Measurements from ENCODE around the gene PRR16.

PRR16 gene

DNA sequence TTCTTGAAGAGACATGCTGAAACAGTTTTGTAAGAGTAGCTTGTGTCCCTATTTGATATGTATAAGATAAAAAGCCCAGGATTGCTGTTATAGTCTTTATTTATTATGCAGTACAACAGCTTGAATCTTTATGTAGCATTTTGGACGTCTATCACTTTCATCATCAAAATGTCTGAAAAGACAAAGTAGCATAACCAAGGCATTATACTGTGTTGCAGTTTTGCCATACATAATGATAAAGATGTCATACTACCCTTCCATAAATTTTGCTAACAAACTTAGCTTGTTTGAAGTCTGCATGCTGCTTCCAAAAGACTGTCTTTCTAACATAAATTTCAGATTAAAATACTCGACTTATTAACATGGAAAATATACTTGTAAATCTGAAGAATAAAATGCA is 127.8 kb downstream of the PRR16 start:
- no peak for DNase-seq

DNA sequence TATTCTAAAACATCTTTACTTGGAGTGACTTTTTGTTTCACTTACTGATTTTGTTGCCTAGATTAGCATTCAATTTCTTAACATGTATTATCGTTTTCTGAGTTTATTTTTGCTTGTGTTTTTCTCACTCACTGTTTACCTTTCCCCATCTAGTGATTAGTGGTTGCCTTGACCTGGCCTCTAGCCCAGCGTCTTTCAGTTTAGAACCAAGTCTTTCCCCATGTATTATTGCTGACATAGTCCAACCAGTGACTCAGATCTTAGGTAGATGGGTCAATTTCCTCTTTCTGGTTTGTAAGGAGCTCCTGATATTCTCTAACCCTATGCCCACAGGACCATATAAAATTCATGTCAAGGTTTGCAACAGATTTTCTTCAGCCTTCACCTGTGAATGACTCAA is 135.5 kb downstream of the PRR16 start:
- DNase-seq, result peak; percentile 46

DNA sequence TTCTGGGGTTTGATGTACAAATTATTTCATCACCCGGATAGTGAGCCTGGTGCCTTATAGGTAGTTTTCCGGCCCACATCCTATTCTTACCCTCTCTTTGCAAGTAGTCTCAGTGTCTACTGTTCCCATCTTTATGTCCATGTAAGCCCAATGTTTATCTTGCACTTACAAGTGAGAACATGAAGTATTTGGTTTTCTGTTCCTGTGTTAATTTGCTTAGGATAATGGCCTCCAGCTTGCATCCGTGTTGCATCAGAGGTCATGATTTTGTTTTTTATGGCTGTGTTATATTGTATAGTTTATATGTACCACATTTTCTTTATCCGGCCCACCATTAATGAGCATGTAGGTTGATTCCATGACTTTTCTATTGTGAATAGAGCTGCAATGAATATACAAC is 136.5 kb downstream of the PRR16 start:
- DNase-seq, result no peak

DNA sequence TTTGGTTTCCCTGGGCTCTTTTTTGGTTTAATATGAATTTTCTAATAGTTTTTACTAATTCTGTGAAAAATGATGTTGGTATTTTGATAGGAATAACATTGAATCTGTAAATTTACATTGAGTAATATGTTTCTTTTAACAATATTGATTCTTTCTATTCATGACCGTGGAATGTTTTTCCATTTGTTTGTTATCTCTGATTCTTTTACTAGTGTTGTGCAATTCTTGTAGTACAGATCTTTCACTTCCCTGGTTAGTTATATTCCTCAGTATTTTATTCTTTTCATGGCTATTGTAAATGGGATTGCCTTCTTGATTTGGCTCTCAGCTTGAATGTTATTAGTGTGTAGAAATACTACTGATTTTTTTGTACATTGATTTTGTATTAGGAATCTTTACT is 137.9 kb downstream of the PRR16 start:
- no peak for DNase-seq

DNA sequence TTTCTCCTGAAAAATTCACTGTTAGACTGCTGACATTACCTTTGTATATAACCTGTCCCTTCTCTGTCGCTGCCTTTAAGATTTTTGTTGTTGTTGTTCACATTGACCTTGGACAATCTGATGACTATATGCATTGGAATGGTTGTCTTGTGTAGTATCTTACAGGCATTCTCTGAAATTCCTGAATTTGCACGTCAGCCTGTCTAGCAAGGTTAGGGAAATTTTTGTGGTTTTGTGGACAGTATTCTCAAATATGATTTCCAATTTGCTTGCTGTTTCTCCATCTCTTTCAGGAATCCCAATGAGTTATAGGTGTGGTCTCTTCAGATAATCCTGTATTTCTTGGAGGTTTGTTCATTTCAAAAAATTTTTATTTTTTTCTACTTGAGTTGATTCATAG is 140.8 kb downstream of the PRR16 start:
- DNase-seq, result peak; percentile 98

DNA sequence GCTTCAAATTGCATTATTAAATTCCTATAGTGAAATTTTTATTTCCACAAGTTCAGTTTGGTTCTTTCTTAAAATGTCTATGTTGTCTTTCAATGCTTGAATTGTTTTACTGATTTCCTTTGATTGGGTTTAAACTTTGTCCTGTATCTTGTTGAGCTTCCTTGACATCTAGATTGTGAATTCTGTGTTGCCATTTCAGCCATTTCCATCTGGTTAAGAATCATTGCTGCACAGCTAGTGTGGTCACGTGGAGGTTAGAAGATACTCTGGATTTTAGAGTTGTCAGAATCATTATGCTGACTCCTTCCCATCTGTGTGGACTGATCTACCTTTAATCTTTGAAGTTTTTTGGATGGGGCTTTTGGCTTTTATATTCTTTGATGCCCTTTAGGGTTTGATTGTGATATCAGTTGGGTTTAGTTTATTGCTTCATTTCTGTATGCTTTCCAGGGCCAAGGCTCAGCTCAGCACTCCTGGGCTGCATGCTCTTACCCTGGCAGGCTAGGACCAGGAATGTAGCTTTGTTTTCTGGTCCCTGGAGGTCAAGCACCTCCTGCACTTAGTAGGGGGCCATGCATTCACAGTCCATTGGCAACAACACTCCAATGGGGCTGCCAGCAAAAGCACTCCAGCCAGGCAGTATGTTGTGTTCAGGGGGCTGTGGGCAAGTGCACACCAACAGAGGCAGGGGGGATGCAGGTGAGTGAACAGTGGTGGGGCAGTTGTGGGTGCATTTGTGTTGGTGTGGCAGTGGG is 141.4 kb downstream of the PRR16 start:
- DNase-seq, result peak; percentile 50

DNA sequence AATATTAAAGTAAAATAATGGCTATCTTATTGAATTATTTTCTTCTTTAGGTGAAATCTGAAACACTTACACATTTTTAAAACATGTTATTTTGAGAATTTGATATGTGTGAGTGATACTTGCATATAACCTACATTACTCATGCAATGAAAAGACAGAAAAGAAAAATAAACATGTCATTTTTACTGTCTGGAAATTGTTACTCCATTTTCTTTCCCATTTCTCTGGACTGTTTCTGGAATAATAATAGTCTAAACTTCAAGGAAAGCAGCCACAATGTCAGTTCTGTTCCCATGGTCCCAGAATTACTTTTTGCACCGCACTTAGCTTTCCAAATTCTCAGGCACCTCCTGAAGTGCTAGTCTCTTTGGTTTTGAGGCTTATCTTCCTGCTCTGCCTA is 145.5 kb downstream of the PRR16 start:
- DNase-seq, result peak; percentile 61

DNA sequence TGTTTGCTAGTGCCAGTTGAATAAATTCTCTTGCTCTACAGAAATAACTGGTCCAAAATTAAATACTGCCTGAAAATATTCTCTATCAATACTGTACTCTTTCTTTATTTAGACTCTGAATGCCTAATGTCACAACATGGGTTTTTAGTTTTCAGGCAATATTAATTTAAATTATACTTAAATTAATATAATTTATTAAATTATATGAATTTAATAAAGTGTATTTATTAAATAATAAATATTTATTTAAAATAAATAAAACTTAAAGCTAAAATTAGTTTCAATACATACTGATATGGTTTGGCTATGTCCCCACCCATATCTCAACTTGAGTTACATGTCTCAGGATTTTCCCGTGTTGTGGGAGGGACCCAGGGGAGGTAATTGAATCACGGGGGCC is 146.0 kb downstream of the PRR16 start:
- DNase-seq, result no peak

DNA sequence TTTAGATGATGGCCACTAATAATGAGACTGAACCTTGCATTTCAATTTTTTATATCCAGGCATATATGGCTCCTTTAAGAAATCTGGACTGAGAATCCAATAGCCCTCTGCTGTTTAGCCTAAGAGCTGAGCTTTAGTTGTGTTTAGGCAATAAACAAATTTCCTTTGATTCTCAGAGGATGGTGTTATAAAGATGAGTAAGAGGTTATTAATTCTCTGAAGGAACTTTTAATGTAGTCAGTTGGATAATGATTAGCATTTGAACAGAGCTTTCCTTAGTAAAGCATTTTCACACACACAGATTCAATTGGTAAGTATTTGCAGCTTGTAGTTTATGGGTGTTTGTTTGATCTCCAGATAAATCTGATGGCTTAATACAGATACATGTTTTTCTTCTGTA is 149.6 kb downstream of the PRR16 start:
- DNase-seq, result peak; percentile 15

DNA sequence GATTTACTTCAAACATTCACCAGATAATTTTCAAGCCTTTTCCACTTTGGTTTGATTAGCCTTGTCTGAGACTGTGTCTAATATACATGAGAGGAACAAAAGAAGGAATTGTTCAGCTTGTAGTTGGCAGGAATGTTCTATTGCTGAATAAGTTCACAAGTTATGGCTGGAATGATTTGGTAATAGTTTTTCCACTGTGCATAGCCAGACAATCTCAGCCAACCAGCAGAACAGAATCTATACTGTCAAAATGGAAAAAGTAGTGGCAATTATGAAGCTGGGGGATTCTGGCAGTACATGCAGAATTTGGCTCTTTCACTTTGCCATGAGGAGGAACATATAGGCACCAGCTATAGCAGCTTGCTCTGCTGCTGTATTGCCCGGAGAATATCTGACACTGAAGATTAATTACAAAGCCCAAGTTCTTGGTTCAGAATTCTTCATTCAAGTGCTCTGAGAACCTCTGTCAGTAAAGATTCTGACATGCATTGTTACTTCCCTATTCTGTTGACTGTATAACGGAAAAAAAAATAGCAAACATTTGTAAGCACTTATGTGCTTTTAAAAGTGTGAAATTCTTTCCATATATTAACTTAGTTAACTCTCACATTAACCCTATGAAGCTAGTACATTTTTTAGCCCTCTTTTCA is 150.6 kb downstream of the PRR16 start:
- DNase-seq, result peak; percentile 85

DNA sequence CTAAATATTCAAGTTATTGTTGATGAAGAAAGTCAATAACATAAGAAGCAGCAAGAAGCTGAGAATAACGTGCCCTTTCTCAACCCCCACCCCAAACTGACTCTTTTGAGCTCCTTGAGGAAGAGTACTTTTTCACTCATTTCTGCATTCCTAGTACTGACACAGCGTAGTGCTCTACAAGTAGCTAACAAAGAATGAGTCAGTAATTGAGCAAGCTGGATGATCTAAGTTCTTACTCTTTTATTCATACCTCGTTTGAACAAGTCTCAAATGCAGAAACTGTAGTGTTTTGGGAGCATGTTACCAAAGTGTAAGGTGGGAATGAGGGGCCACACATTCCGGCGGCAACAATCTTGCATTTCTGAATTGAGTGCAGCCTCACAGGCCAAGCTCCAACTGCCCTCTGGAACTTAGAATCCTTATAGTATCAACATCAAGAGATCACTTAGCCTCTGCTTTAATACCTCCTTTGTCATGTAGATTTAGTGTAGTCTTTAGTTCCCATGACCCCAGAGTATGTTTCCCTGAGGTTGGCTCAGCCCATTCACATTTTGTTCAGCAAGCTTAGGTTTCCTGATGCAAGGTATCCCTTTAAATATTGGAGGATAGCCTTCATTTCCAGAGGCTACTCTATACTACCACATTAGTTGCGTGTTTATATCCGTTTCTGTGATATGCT is 152.0 kb downstream of the PRR16 start:
- peak; percentile 91 for DNase-seq

DNA sequence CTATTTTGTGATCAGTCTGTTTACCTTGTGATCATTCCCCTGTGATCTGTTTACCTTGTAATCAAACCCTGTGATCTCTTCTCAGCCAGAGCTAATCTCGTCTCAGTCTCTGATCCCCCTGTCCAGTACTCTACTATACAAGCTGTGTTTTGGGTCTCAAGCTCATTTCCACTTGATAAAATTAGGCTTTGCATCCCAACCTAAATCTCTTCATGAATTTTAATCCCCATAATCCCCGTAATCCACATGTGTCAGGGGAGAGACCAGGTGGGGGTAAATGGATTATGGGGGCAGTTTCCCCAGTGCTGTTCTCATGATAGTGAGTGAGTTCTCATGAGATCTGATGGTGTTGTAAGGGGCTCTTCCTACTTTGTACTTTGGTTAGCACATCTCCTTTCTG is 157.2 kb downstream of the PRR16 start:
- no peak for DNase-seq

DNA sequence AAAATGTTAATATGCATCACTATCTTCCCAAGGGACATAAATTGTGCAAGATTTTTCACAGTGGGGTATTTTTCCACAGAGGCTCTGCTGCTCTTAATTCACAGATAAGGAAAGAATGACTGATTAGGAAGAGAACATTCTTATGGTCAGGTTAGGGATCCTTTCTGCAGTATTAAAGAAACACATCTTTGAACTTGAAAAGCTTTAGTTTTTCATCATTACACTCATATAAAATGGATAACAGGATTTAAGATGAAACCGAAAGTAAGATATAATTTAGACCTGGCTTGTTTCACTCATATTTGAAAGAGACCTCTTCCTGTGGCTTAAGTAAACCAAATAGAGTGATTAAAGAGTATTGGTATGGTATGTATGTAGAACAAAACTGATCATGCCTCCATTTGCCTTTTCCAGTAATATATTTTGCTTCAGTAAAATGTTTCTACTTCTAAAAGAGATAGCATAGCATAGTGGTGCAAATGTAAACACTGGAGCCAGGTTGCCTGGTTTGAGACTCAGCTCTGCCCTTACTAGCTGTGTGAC is 160.0 kb downstream of the PRR16 start:
- DNase-seq, result peak; percentile 55

DNA sequence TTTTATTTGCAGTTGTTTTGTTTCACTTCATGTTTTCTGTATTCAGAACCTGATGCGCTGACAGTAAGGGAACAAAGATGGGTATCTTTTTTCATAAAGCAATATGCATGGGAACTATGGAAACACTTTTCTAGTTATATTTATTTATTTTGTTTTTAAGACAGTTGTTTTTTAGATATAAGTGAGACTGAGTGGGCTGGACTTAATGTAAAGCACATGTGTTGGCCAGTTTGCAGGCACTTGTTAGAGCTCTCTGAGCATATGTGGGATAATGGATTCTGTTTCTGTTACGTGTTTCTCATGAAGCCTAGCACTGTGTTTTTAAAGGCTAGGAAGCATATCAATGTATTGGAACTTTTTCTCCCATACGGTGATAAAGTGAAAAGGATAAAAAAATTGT is 164.1 kb downstream of the PRR16 start:
- peak; percentile 20 for DNase-seq

DNA sequence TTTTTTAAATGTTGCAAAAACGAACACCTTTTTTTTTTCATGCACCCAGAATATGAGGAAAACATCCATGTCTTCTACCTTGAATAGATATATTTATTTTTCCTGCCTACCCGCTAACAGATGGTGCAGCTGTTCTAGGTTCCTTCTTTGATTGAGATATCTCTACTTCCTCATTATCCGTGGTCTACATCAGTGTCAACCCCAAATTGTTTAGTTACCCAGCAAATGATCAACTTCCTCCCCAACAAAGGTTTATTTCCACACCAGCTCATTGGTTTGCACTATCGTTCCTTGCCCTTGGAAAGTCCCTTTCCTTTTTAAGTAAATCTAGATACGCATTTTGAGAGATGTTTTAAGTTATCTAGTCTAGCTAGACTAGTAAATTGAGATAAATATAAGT is 166.4 kb downstream of the PRR16 start:
- no peak for DNase-seq

DNA sequence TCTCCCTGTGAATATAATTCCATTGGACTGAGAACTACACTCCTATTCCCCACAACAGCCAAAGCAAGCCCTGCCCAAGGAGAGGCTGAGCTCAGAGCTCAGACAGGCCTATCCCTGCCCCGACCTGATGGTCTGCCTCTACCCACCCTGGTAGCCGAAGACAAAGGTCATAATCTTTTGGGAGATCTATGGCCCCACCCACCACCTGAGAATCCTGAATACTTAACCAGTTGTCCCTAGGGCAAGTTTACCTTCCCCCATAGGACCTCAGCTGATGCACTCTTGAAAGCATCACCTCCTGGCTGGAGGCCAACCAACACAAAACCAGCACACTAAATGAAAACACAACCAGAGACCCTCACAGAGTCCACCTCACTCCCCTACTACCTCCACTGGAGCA is 167.5 kb downstream of the PRR16 start:
- no peak for DNase-seq

DNA sequence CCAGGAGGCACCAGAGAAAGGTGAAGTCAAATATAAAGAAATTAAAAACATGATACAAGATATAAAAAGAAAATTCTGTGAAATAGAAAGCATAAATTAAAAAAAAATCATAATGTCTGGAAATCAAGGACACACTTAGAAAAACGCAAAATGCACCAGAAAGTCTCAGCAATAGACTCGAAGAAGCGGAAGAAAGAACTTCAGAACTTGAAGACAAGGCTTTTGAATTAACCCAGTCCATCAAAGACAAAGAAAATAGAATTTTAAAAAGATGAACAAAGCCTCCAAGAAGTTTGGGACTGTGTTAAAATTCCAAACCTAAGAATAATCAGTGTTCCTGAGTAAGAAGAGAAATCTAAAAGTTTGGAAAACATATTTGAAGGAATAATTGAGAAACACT is 168.3 kb downstream of the PRR16 start:
- no peak for DNase-seq

DNA sequence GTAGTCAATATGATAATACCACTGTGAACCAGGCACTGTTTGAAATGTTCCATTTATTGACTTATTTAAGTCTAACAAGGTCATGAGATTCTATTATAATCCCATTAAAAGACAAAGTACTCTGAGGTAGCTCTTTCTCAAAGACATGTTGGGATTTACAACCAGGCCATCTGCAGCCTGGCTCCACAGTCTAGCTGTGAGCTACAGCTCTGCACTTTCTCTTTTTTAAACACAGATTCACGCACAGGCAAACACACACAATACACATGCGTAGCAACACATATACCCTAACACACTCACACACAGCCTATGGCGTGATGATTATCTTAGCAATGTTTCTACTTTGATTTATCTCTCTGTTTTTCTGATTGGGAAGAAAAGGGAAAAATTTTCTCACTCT is 174.3 kb downstream of the PRR16 start:
- no peak for DNase-seq

DNA sequence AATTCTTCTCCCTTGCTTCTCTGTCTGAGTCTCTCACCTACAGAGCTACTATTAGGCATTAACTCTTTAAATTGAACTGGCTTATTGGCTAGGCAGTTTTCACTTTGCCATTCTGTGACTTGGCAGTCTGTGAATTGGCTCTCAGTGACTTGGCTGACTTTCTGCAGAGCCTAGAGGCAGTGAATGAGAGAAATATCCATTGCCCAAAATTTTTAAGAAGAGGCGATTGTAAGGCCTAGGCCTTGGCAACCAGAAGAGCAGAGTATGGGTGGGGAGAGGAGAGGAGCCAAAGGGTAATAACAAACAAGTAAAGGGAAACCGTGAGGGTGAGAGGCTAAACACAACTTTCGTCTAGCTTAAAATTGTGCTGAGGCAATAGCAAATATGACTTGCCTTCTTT is 176.7 kb downstream of the PRR16 start:
- DNase-seq, result no peak

DNA sequence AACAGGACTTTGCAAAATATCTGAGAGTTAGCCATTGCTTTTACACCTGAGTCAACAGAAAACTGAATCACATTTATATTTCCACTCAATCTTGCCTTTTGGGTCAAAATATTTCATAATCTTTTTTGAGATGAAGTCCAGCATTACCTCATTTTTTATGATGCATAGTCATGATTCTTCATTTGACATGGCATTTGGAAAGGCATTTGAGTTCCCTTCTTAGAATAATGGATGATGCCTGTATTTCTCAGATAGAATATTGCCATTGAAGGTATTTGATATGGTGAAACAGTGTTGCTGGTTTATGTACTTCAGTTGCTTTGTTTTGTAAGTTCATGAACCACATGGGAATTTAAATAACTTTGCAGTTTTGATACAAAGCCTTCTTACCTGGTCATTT is 180.4 kb downstream of the PRR16 start:
- no peak for DNase-seq

DNA sequence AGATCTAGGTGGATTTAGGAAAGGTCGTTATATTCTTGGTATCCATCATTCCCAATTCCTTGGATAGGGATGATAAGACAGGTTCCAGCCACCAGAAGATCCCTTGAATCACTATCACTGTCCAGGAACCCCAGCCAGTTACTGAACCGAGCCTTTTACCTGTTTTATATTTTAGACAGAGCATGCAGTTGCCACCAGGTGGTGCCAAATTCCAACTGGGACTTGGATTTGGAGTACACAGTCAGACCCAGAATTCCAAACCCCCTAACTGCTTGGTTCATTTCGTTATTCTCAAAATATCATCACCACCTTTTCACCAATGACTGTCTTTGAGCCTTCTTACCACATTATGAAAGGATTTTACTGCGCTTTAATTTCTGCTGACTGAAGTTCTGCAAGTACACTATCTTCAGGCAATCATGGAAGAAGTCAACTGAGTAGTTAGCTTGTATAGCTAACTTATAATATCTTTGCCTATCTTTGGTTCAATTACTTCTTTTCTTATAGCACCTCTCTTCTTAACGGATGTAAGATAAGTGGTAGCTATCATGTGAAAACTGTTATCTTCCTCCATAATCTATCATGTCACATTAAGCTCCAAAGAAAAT is 191.8 kb downstream of the PRR16 start:
- peak; percentile 25 for DNase-seq

DNA sequence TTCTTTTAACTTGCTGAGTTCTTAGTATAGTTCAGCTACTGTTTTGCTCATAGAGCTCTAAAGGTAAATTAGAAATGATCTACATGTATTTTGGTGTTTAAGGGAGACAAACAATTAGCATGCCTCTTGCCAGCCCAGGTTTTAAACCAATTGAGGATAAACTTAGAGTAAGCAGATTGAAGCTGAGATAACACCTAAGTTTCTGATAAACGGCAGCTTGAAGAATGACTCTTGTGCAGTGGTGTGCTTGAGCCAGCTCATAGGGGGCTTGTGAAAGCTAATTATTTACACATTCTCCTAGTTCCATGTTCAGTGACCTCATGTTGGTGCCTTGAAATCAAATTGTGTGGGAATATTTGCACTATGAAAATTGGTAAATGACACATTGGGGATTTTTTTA is 193.0 kb downstream of the PRR16 start:
- DNase-seq, result peak; percentile 15

DNA sequence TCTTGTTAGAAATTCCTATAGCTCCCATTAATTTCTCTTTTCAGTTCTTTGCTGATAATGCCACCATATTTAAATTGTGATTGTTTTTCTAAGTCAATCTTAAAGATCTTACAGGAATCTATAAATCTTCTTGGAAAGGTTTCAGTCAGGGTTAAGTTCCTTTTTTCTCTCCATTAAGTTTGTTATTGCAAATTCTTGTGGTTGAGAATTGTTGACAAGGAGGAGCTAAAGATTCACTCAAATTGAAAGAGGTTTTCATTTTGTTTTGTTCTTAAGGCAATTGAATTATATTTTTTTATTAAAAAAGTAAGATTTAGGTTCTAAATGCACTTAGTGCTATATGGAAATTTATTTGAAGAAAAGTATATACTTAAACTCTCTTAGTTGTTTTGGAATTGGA is 213.4 kb downstream of the PRR16 start:
- peak; percentile 28 for DNase-seq

DNA sequence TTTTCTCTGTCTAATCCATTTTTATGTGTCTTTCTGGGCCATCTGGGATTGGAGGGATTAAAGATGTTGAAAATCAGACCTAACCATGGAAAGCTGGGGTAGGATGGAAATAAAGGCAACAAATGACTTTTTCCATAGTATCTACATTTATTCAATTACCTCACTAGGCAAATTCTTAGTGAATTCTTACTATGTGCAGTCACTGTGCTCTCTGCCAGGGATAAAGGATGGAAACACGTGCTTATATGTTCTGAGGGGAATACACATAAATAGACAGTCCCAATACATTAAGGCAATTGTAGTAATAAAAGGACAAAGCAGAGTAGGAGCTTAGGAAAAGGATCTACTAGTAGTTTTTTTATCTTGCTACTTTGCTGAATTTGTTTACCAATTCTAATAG is 214.2 kb downstream of the PRR16 start:
- DNase-seq, result peak; percentile 82

Measured in fibroblast of skin of right biceps (primary cell).